Calu3 (cell line): Measurements from ENCODE around the gene FLRT1. TPM values are rescaled to one million over a fixed set of nuclear protein-coding genes. Genes with fewer than 3 reads are reported as not detected.

Experiments
- BruUV-seq: library from RNA; stranded (reverse); fragments of 400-500 nt; replicated peaks from 2 replicates; lab custom pipeline; 2021; lab: Mats Ljungman, UMichigan
- CTCF ChIA-PET: fragments of 300-600 bp; sonication (Branson Sonifier 250); formaldehyde crosslinking; loops from one replicate; lab custom pipeline; 2022; ENCODE audit warnings: antibody characterized with exemption; lab: Charles Lee
- DNase-seq: peaks from one replicate; pipeline ENCODE4 v3.0.0; 2022
- H3K27ac Mint-ChIP-seq: one replicate; pipeline ENCODE4 v1.8.0; 2022; ENCODE audit warnings: mixed read lengths; ENCODE audit not compliant: unreplicated experiment
- H3K27me3 Mint-ChIP-seq: one replicate; pipeline ENCODE4 v1.8.0; 2022; ENCODE audit warnings: mixed read lengths; ENCODE audit not compliant: unreplicated experiment
- H3K36me3 Mint-ChIP-seq: one replicate; pipeline ENCODE4 v1.8.0; 2022; ENCODE audit warnings: mild to moderate bottlenecking, moderate library complexity, mixed read lengths; ENCODE audit not compliant: insufficient read depth, unreplicated experiment
- H3K4me1 Mint-ChIP-seq: one replicate; pipeline ENCODE4 v1.8.0; 2022; ENCODE audit warnings: mild to moderate bottlenecking, low read depth, mixed read lengths; ENCODE audit not compliant: unreplicated experiment
- H3K4me3 Mint-ChIP-seq: one replicate; pipeline ENCODE4 v1.8.0; 2022; ENCODE audit warnings: mild to moderate bottlenecking, low read depth, moderate library complexity, mixed read lengths; ENCODE audit not compliant: unreplicated experiment
- H3K9me3 Mint-ChIP-seq: one replicate; pipeline ENCODE4 v1.8.0; 2022; ENCODE audit warnings: low read depth, mixed read lengths; ENCODE audit not compliant: unreplicated experiment
- CTCF ChIP-seq: fragments of 200-600 bp; IDR thresholded peaks from one replicate; pipeline ENCODE4 v1.8.0; 2022; ENCODE audit warnings: antibody characterized with exemption; ENCODE audit not compliant: unreplicated experiment
- intact Hi-C: fragments of 100-400 bp; cut with micrococcal nuclease; formaldehyde crosslinking; loops from one replicate; pipeline ENCODE4 v1.10.0; 2022; ENCODE audit not compliant: unreplicated experiment
- total RNA-seq: library from RNA; stranded (reverse); gene quantifications from 2 replicates; pipeline ENCODE4 v1.2.3, GENCODE V29; 2022

The FLRT1 gene
- total RNA-seq, 1 experiment from 2014 or later = 0.09 TPM

GRCh38 chr11:63997801-63998337, 37.9 kb upstream of the FLRT1 start:
- TF ChIP-seq CTCF = no peak
- Mint-ChIP-seq H3K27ac (no peak overlapping the region), H3K27me3 (no peaks in the 10 kb centered on the region), H3K9me3 (no peaks in the 10 kb centered on the region), H3K4me3 (no peak overlapping the region), H3K36me3 (peaks cover 51% of the 10 kb centered on the region), H3K4me1 (no peaks in the 10 kb centered on the region)
- no peak for DNase-seq
- intact Hi-C loops = no loop called here
- no TSS peak for BruUV-seq
- CTCF ChIA-PET = no interaction called here

GRCh38 chr11:63998558-63999348, 37.0 kb upstream of the FLRT1 start:
- H3K27ac Mint-ChIP-seq = no peak overlapping the region
- no peaks in the 10 kb centered on the region for H3K9me3 Mint-ChIP-seq
- no peaks in the 10 kb centered on the region for H3K27me3 Mint-ChIP-seq
- no TSS peak for BruUV-seq
- H3K4me1 Mint-ChIP-seq = peaks cover 3% of the 10 kb centered on the region
- TF ChIP-seq CTCF = no peak
- no peak overlapping the region for H3K4me3 Mint-ChIP-seq
- CTCF ChIA-PET = no interaction called here
- H3K36me3 Mint-ChIP-seq = peaks cover 50% of the 10 kb centered on the region
- DNase-seq = no peak
- intact Hi-C loops = no loop called here

GRCh38 chr11:63999349-64000025, 36.2 kb upstream of the FLRT1 start:
- Mint-ChIP-seq H3K4me3 (no peak overlapping the region), H3K9me3 (no peaks in the 10 kb centered on the region), H3K27ac (no peak overlapping the region), H3K36me3 (peaks cover 51% of the 10 kb centered on the region), H3K27me3 (no peaks in the 10 kb centered on the region), H3K4me1 (peaks cover 11% of the 10 kb centered on the region)
- no peak for TF ChIP-seq CTCF
- CTCF ChIA-PET = no interaction called here
- DNase-seq = no peak
- BruUV-seq = no TSS peak
- intact Hi-C loops = no loop called here

GRCh38 chr11:64000026-64000739, 35.5 kb upstream of the FLRT1 start:
- TF ChIP-seq CTCF = no peak
- DNase-seq = no peak
- Mint-ChIP-seq H3K9me3 (no peaks in the 10 kb centered on the region), H3K4me1 (peaks cover 11% of the 10 kb centered on the region), H3K36me3 (peaks cover 48% of the 10 kb centered on the region), H3K27me3 (no peaks in the 10 kb centered on the region), H3K27ac (no peak overlapping the region), H3K4me3 (no peak overlapping the region)
- intact Hi-C loops = no loop called here
- CTCF ChIA-PET = interaction anchor here (0.9 kb wide), 1 partner anchor 15 kb away, joined by 5 read pairs; no protein-coding TSS in a partner anchor
- BruUV-seq = no TSS peak
